WTC11 (cell line): ENCODE measurements around the gene C14orf93.

Source experiments
- ATF1 ChIP-seq: sonication (generic); formaldehyde crosslinking; IDR thresholded peaks from 2 replicates; pipeline ENCODE4 v1.8.1; 2023; ENCODE audit warnings: mild to moderate bottlenecking, moderate library complexity, missing genetic modification reagents
- CTCF ChIP-seq: fragments of 200-600 bp; IDR thresholded peaks from 2 replicates; pipeline ENCODE4 v1.8.0; 2022; ENCODE audit warnings: antibody characterized with exemption
- ETV6 ChIP-seq: sonication (generic); formaldehyde crosslinking; IDR thresholded peaks from 2 replicates; pipeline ENCODE4 v1.8.1; 2022; ENCODE audit warnings: mild to moderate bottlenecking, missing genetic modification reagents
- PREB ChIP-seq: sonication (generic); formaldehyde crosslinking; IDR thresholded peaks from 2 replicates; pipeline ENCODE4 v1.8.1; 2022; ENCODE audit warnings: mild to moderate bottlenecking, missing genetic modification reagents, moderate library complexity, borderline replicate concordance
- RORB ChIP-seq: fragments of 250-450 bp; sonication (Bioruptor Pico); IDR thresholded peaks from 2 replicates; pipeline ENCODE4 v1.9.0; 2021; ENCODE audit warnings: mild to moderate bottlenecking
- TCF7 ChIP-seq: sonication (generic); formaldehyde crosslinking; IDR thresholded peaks from 2 replicates; pipeline ENCODE4 v1.8.0; 2022; ENCODE audit warnings: mild to moderate bottlenecking, low read depth, missing genetic modification reagents, moderate library complexity
- USF2 ChIP-seq: sonication (generic); formaldehyde crosslinking; IDR thresholded peaks from 2 replicates; pipeline ENCODE4 v1.8.1; 2023; ENCODE audit warnings: mild to moderate bottlenecking, missing genetic modification reagents, moderate library complexity
- ZNF232 ChIP-seq: sonication (generic); formaldehyde crosslinking; IDR thresholded peaks from 2 replicates; pipeline ENCODE4 v1.8.0; 2022; ENCODE audit warnings: mild to moderate bottlenecking, missing genetic modification reagents
- TF ChIP-seq, protein P1 (sequence below): sonication (generic); formaldehyde crosslinking; IDR thresholded peaks from 2 replicates; pipeline ENCODE4 v1.8.0; 2022; ENCODE audit warnings: mild to moderate bottlenecking, missing genetic modification reagents
- TF ChIP-seq, protein P2 (sequence below): sonication (generic); formaldehyde crosslinking; IDR thresholded peaks from 2 replicates; pipeline ENCODE4 v1.8.1; 2022; ENCODE audit warnings: low read depth, mild to moderate bottlenecking, moderate library complexity, missing genetic modification reagents, borderline replicate concordance

- TF ChIP-seq ETV6 (CRISPR knock-in tag): no peak
- TF ChIP-seq, protein P1, sequence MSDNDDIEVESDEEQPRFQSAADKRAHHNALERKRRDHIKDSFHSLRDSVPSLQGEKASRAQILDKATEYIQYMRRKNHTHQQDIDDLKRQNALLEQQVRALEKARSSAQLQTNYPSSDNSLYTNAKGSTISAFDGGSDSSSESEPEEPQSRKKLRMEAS (CRISPR knock-in tag): no peak
- no peak for TF ChIP-seq PREB (CRISPR knock-in tag)
- no peak for TF ChIP-seq USF2 (CRISPR knock-in tag)
- no peak for TF ChIP-seq CTCF
- TF ChIP-seq RORB (CRISPR knock-in tag): no peak
- TF ChIP-seq, protein P2, sequence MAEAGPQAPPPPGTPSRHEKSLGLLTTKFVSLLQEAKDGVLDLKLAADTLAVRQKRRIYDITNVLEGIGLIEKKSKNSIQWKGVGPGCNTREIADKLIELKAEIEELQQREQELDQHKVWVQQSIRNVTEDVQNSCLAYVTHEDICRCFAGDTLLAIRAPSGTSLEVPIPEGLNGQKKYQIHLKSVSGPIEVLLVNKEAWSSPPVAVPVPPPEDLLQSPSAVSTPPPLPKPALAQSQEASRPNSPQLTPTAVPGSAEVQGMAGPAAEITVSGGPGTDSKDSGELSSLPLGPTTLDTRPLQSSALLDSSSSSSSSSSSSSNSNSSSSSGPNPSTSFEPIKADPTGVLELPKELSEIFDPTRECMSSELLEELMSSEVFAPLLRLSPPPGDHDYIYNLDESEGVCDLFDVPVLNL (CRISPR knock-in tag): no peak
- TF ChIP-seq ATF1: no peak
- TF ChIP-seq ZNF232 (CRISPR knock-in tag): no peak
- no peak for TF ChIP-seq TCF7
Measured at GRCh38 chr14:23005451-23006187, 4.3 kb downstream of the C14orf93 start.
